Measurements from ENCODE around the gene CACNA1G. TPM values are rescaled to one million over a fixed set of nuclear protein-coding genes. Genes with fewer than 3 reads are reported as not detected.
A peak's percentile ranks its signal among the peaks of the same experiment; 100 is the strongest.

CACNA1G gene
- total RNA-seq, 1 donor from 2014 or later, result not detected

GRCh38 chr17:50614471-50615051, 54.0 kb downstream of the CACNA1G start:
- DNase-seq (ENCODE audit: low read depth), result no peak
- TF ChIP-seq CTCF (IDR thresholded peaks at IDR 0.05; ENCODE audit: insufficient read depth, low read length, poor library complexity, severe bottlenecking), result no peak
- Histone ChIP-seq H3K4me3 (ENCODE audit: low read depth, low read length) (no peak overlapping the region), H3K27me3 (ENCODE audit: control insufficient read depth, insufficient read depth, low read length) (peaks cover 5% of the 10 kb centered on the region), H3K36me3 (ENCODE audit: control insufficient read depth, insufficient read depth, low read length) (no peaks in the 10 kb centered on the region)

GRCh38 chr17:50615828-50616227, 55.3 kb downstream of the CACNA1G start:
- Histone ChIP-seq H3K27me3 (ENCODE audit: control insufficient read depth, insufficient read depth, low read length) (no peaks in the 10 kb centered on the region), H3K36me3 (ENCODE audit: control insufficient read depth, insufficient read depth, low read length) (no peaks in the 10 kb centered on the region), H3K4me3 (ENCODE audit: low read depth, low read length) (no peak overlapping the region)
- DNase-seq (ENCODE audit: low read depth), result no peak
- TF ChIP-seq CTCF (IDR thresholded peaks at IDR 0.05; ENCODE audit: insufficient read depth, low read length, poor library complexity, severe bottlenecking), result no peak

- Histone ChIP-seq H3K4me3 (ENCODE audit: low read depth, low read length) (no peak overlapping the region), H3K36me3 (ENCODE audit: control insufficient read depth, insufficient read depth, low read length) (no peaks in the 10 kb centered on the region), H3K27me3 (ENCODE audit: control insufficient read depth, insufficient read depth, low read length) (no peaks in the 10 kb centered on the region)
- DNase-seq (ENCODE audit: low read depth), result peak; percentile 25
- TF ChIP-seq CTCF (IDR thresholded peaks at IDR 0.05; ENCODE audit: insufficient read depth, low read length, poor library complexity, severe bottlenecking), result no peak
Observed at GRCh38 chr17:50618300-50618699, 57.8 kb downstream of the CACNA1G start.

- no peaks in the 10 kb centered on the region for H3K36me3 ChIP-seq (ENCODE audit: control insufficient read depth, insufficient read depth, low read length)
- no peak for DNase-seq (ENCODE audit: low read depth)
- no peak for TF ChIP-seq CTCF (IDR thresholded peaks at IDR 0.05; ENCODE audit: insufficient read depth, low read length, poor library complexity, severe bottlenecking)
- H3K27me3 ChIP-seq (ENCODE audit: control insufficient read depth, insufficient read depth, low read length), result no peaks in the 10 kb centered on the region
- no peak overlapping the region for H3K4me3 ChIP-seq (ENCODE audit: low read depth, low read length)
Observed at GRCh38 chr17:50618941-50619340, 58.4 kb downstream of the CACNA1G start.

DNA sequence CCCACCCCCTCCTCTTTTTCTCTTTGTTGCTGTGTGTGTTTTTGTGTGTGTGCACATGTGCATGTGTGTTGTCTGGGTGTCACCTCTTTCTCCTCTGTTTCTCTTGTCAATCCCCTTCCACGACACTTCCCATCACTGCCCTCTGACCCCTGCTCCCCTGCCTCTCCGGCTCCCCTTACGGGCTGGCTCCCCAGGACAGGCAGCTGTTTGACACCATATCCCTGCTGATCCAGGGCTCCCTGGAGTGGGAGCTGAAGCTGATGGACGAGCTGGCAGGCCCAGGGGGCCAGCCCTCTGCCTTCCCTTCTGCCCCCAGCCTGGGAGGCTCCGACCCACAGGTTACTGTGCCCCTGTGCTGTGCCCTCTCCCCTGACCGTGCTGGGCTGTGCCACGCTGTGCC, 59.0 kb downstream of the CACNA1G start:
- Histone ChIP-seq H3K4me3 (ENCODE audit: low read depth, low read length) (no peak overlapping the region), H3K36me3 (ENCODE audit: control insufficient read depth, insufficient read depth, low read length) (no peaks in the 10 kb centered on the region), H3K27me3 (ENCODE audit: control insufficient read depth, insufficient read depth, low read length) (no peaks in the 10 kb centered on the region)
- no peak for TF ChIP-seq CTCF (IDR thresholded peaks at IDR 0.05; ENCODE audit: insufficient read depth, low read length, poor library complexity, severe bottlenecking)
- DNase-seq (ENCODE audit: low read depth), result no peak

- H3K27me3 ChIP-seq (ENCODE audit: control insufficient read depth, insufficient read depth, low read length), result no peaks in the 10 kb centered on the region
- DNase-seq (ENCODE audit: low read depth), result no peak
- H3K36me3 ChIP-seq (ENCODE audit: control insufficient read depth, insufficient read depth, low read length), result no peaks in the 10 kb centered on the region
- TF ChIP-seq CTCF (IDR thresholded peaks at IDR 0.05; ENCODE audit: insufficient read depth, low read length, poor library complexity, severe bottlenecking), result no peak
- no peak overlapping the region for H3K4me3 ChIP-seq (ENCODE audit: low read depth, low read length)
Observed at GRCh38 chr17:50620237-50620636, 59.7 kb downstream of the CACNA1G start.
